ENCODE data around the gene ADAT2. TPM values are rescaled to one million over a fixed set of nuclear protein-coding genes. Genes with fewer than 3 reads are reported as not detected.

Gene ADAT2
- total and polyA plus RNA-seq, 2 of the 13 experiments (the other 11 are each of a cell fraction or from before 2014, with no cell fraction given): 10.5 to 18.3 TPM

DNA sequence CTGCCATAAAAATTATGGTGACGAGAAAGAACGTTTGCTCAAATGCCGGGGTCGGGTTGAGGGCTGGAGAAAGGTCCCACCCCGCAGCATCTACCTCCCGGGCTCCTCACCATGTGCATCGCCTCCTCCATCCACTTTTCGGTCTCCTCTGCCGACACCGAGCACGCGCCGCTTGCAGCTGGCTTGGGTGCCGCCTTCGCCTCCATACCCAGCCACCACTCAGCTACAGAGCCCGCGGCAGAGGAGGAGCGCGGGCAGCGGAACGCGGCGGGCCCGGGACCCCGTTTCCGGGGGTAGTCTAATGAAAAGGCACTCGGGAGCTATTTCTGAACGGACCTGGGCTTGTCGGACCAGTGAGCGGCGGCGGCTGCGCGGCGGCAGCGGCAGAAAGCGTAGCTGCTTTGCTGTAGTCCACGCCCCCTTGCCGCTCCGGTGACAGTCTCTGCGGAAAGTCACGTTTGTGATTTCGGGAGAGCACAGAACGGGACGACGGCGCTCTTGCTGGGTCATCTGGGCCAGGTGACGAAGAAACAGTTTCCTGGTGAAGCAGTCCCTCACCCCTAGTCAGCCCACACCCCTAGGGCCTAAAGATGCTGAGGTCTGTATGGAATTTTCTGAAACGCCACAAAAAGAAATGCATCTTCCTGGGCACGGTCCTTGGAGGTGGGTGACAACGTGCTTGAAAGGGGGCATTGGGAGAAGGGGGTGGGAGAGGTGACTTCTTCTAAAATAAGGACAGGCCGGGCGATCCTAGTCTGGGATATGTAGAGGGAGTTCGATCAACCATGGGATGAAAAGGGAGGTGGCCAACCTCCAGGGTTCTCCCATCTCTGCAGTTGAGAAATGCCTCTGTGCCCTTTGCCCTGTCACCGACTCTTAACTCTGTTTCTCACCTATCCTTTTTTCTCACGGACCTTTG is at the start of gene ADAT2, which contains the start of gene PEX3 (continued):
- TF ChIP-seq THAP11 (CRISPR knock-in tag; IDR thresholded peaks at IDR 0.05) (peak; percentile 96), HNRNPUL1 (IDR thresholded peaks at IDR 0.05; ENCODE audit: low read depth, low read length) (peak; percentile 92; the same call in 1 of the 2 replicates), E2F1 (CRISPR knock-in tag; IDR thresholded peaks at IDR 0.05) (peak; percentile 94), YY1 (IDR thresholded peaks at IDR 0.05; ENCODE audit: insufficient read depth, insufficient replicate concordance, low read depth, low read length) (peak; percentile 92), ZSCAN31 (CRISPR knock-in tag; IDR thresholded peaks at IDR 0.05; ENCODE audit: low read depth) (peak; percentile 88), ZNF891 (CRISPR knock-in tag; IDR thresholded peaks at IDR 0.05) (peak; percentile 99), SRF (IDR thresholded peaks at IDR 0.05; ENCODE audit: low read depth, low read length) (peak; percentile 84), NFRKB (IDR thresholded peaks at IDR 0.05) (peak; percentile 79; the same call in 1 of the 2 replicates), ZNF563 (CRISPR knock-in tag; IDR thresholded peaks at IDR 0.05) (peak; percentile 90), STAT5B (CRISPR knock-in tag; IDR thresholded peaks at IDR 0.05) (peak; percentile 89; the same call in 1 of the 2 replicates), SKIL (CRISPR knock-in tag; IDR thresholded peaks at IDR 0.05; ENCODE audit: borderline replicate concordance) (peak; percentile 84), CC2D1A (CRISPR knock-in tag; IDR thresholded peaks at IDR 0.05) (no peak), SNAPC2 (CRISPR knock-in tag; IDR thresholded peaks at IDR 0.05) (peak; percentile 90)
- TF ChIP-seq, protein P1, sequence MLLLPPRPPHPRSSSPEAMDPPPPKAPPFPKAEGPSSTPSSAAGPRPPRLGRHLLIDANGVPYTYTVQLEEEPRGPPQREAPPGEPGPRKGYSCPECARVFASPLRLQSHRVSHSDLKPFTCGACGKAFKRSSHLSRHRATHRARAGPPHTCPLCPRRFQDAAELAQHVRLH (CRISPR knock-in tag; IDR thresholded peaks at IDR 0.05; ENCODE audit: borderline replicate concordance, low read depth): peak; percentile 100
- TF ChIP-seq, protein P2, sequence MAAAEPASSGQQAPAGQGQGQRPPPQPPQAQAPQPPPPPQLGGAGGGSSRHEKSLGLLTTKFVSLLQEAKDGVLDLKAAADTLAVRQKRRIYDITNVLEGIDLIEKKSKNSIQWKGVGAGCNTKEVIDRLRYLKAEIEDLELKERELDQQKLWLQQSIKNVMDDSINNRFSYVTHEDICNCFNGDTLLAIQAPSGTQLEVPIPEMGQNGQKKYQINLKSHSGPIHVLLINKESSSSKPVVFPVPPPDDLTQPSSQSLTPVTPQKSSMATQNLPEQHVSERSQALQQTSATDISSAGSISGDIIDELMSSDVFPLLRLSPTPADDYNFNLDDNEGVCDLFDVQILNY (CRISPR knock-in tag; conservative IDR thresholded peaks at IDR 0.05): peak; percentile 93
- TF ChIP-seq, protein P3, sequence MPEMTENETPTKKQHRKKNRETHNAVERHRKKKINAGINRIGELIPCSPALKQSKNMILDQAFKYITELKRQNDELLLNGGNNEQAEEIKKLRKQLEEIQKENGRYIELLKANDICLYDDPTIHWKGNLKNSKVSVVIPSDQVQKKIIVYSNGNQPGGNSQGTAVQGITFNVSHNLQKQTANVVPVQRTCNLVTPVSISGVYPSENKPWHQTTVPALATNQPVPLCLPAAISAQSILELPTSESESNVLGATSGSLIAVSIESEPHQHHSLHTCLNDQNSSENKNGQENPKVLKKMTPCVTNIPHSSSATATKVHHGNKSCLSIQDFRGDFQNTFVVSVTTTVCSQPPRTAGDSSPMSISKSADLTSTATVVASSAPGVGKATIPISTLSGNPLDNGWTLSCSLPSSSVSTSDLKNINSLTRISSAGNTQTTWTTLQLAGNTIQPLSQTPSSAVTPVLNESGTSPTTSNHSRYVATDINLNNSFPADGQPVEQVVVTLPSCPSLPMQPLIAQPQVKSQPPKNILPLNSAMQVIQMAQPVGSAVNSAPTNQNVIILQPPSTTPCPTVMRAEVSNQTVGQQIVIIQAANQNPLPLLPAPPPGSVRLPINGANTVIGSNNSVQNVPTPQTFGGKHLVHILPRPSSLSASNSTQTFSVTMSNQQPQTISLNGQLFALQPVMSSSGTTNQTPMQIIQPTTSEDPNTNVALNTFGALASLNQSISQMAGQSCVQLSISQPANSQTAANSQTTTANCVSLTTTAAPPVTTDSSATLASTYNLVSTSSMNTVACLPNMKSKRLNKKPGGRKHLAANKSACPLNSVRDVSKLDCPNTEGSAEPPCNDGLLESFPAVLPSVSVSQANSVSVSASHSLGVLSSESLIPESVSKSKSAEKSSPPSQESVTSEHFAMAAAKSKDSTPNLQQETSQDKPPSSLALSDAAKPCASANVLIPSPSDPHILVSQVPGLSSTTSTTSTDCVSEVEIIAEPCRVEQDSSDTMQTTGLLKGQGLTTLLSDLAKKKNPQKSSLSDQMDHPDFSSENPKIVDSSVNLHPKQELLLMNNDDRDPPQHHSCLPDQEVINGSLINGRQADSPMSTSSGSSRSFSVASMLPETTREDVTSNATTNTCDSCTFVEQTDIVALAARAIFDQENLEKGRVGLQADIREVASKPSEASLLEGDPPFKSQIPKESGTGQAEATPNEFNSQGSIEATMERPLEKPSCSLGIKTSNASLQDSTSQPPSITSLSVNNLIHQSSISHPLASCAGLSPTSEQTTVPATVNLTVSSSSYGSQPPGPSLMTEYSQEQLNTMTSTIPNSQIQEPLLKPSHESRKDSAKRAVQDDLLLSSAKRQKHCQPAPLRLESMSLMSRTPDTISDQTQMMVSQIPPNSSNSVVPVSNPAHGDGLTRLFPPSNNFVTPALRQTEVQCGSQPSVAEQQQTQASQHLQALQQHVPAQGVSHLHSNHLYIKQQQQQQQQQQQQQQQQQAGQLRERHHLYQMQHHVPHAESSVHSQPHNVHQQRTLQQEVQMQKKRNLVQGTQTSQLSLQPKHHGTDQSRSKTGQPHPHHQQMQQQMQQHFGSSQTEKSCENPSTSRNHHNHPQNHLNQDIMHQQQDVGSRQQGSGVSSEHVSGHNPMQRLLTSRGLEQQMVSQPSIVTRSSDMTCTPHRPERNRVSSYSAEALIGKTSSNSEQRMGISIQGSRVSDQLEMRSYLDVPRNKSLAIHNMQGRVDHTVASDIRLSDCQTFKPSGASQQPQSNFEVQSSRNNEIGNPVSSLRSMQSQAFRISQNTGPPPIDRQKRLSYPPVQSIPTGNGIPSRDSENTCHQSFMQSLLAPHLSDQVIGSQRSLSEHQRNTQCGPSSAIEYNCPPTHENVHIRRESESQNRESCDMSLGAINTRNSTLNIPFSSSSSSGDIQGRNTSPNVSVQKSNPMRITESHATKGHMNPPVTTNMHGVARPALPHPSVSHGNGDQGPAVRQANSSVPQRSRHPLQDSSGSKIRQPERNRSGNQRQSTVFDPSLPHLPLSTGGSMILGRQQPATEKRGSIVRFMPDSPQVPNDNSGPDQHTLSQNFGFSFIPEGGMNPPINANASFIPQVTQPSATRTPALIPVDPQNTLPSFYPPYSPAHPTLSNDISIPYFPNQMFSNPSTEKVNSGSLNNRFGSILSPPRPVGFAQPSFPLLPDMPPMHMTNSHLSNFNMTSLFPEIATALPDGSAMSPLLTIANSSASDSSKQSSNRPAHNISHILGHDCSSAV (CRISPR knock-in tag; IDR thresholded peaks at IDR 0.05; ENCODE audit: borderline replicate concordance): peak; percentile 98
